ENCODE measurements around the gene CA10.

Gene CA10

GRCh38 chr17:51720439-51720838 lies 438.1 kb downstream of the CA10 start:
- DNase-seq (ENCODE audit: low spot score) = no peak
- TF ChIP-seq CTCF (IDR thresholded peaks at IDR 0.05; ENCODE audit: borderline replicate concordance, control extremely low read depth, extremely low read depth, insufficient read depth, missing control alignments) = no peak
- in situ Hi-C loops (cut with MboI; ENCODE audit: low sequenced_read_pairs, unreplicated experiment) = no loop called here

GRCh38 chr17:51718983-51719382 lies 439.5 kb downstream of the CA10 start:
- DNase-seq (ENCODE audit: low spot score) = no peak
- no peak for TF ChIP-seq CTCF (IDR thresholded peaks at IDR 0.05; ENCODE audit: borderline replicate concordance, control extremely low read depth, extremely low read depth, insufficient read depth, missing control alignments)
- in situ Hi-C loops (cut with MboI; ENCODE audit: low sequenced_read_pairs, unreplicated experiment) = no loop called here

GRCh38 chr17:51711581-51711980 lies 446.9 kb downstream of the CA10 start:
- no peak for TF ChIP-seq CTCF (IDR thresholded peaks at IDR 0.05; ENCODE audit: borderline replicate concordance, control extremely low read depth, extremely low read depth, insufficient read depth, missing control alignments)
- in situ Hi-C loops (cut with MboI; ENCODE audit: low sequenced_read_pairs, unreplicated experiment) = no loop called here
- no peak for DNase-seq (ENCODE audit: low spot score)

GRCh38 chr17:51710634-51710979 lies 447.9 kb downstream of the CA10 start:
- no peak for TF ChIP-seq CTCF (IDR thresholded peaks at IDR 0.05; ENCODE audit: borderline replicate concordance, control extremely low read depth, extremely low read depth, insufficient read depth, missing control alignments)
- no peak for DNase-seq (ENCODE audit: low spot score)
- in situ Hi-C loops (cut with MboI; ENCODE audit: low sequenced_read_pairs, unreplicated experiment) = no loop called here

GRCh38 chr17:51709694-51710633 lies 448.6 kb downstream of the CA10 start:
- no peak for DNase-seq (ENCODE audit: low spot score)
- in situ Hi-C loops (cut with MboI; ENCODE audit: low sequenced_read_pairs, unreplicated experiment) = no loop called here
- TF ChIP-seq CTCF (IDR thresholded peaks at IDR 0.05; ENCODE audit: borderline replicate concordance, control extremely low read depth, extremely low read depth, insufficient read depth, missing control alignments) = no peak

GRCh38 chr17:51707216-51707615 lies 451.3 kb downstream of the CA10 start:
- DNase-seq (ENCODE audit: low spot score) = no peak
- TF ChIP-seq CTCF (IDR thresholded peaks at IDR 0.05; ENCODE audit: borderline replicate concordance, control extremely low read depth, extremely low read depth, insufficient read depth, missing control alignments) = no peak
- in situ Hi-C loops (cut with MboI; ENCODE audit: low sequenced_read_pairs, unreplicated experiment) = no loop called here
